ENCODE results near the gene WFIKKN1. TPM values are rescaled to one million over a fixed set of nuclear protein-coding genes. Genes with fewer than 3 reads are reported as not detected.

The WFIKKN1 gene
- total RNA-seq, 4 donors from 2014 or later, result 0.26 to 1.4 (median 0.76) TPM; not detected in 1

DNA sequence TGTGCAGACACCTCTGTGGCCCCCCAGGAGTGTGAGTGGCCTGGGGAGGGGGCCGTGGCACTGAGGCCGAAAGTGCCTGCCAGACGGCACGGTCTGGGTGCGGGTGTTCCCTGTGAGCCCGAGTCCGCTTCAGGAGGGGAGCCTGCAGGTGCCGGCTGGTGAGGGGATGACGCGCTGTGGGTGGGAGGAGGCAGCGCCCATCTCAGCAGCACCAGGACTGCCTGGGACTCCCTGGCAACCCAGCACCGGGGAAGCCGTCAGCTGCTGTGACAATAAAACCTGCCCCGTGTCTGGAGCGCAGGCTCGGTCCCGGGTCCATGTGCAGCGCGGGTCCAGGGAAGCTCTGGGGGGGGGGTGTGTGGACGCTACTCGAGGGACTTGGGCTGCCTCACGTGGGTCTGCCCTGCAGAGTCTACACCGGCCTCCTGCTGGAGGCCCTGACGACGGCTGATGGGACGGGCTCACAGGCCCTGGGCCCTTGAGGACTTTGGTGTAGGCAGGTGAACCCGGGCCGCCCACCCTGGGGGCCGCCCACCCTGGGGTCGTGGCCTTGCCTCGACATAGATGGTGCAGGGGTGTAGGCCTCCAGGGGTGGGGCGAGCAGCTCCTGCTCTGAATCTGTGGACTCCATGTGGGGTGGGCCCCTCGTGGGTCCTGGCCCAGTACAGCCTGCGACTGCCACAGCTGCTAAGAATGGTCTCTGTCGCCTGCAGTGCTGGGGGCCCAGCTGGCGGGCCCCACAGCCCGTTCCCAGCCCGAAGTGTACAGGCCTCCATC is 46.8 kb upstream of the WFIKKN1 start:
- intact Hi-C loops (cut with DNase I; ENCODE audit: low total_unique reads), result no loop called here
- TF ChIP-seq, protein P1, sequence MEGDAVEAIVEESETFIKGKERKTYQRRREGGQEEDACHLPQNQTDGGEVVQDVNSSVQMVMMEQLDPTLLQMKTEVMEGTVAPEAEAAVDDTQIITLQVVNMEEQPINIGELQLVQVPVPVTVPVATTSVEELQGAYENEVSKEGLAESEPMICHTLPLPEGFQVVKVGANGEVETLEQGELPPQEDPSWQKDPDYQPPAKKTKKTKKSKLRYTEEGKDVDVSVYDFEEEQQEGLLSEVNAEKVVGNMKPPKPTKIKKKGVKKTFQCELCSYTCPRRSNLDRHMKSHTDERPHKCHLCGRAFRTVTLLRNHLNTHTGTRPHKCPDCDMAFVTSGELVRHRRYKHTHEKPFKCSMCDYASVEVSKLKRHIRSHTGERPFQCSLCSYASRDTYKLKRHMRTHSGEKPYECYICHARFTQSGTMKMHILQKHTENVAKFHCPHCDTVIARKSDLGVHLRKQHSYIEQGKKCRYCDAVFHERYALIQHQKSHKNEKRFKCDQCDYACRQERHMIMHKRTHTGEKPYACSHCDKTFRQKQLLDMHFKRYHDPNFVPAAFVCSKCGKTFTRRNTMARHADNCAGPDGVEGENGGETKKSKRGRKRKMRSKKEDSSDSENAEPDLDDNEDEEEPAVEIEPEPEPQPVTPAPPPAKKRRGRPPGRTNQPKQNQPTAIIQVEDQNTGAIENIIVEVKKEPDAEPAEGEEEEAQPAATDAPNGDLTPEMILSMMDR (IDR thresholded peaks at IDR 0.05), result no peak
- TF ChIP-seq POLR2A (IDR thresholded peaks at IDR 0.05), result no peak
- Histone ChIP-seq H3K27ac (no peak overlapping the region), H3K4me1 (peaks cover 0 to 15% of the 10 kb centered on the region in 2 donors), H3K4me3 (no peak overlapping the region), H3K36me3 (no peaks in the 10 kb centered on the region), H3K27me3 (no peaks in the 10 kb centered on the region), H3K9me3 (no peaks in the 10 kb centered on the region)
- DNase-seq, result peak in 1 of 2 donors; percentile 23

DNA sequence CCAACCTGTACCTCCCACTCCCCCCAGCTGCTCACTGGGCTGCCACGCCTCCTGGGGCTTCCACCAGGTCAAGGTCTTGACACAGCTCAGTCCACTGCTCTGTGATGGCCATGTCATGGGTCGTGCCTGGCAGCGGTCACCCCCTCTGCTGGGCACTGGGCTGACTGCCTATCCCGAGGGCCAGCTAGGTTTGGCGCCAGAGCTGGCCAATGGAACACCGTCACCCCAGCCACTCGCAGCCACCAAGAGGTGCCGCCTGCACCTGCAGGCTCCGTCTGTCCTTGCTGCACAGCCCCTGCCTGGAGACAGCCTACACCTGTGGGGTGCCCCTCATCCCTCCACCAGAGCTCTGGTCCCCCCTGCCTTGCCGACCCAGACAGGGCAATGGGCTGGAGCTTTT is 45.4 kb upstream of the WFIKKN1 start:
- no peaks in the 10 kb centered on the region for H3K9me3 ChIP-seq
- peak in 1 of 2 donors; percentile 22 for DNase-seq
- H3K4me1 ChIP-seq, result peaks cover 0 to 15% of the 10 kb centered on the region in 2 donors
- H3K27ac ChIP-seq, result no peak overlapping the region
- H3K27me3 ChIP-seq, result no peaks in the 10 kb centered on the region
- no peak for TF ChIP-seq POLR2A (IDR thresholded peaks at IDR 0.05)
- TF ChIP-seq, protein P1 (IDR thresholded peaks at IDR 0.05), result no peak
- H3K4me3 ChIP-seq, result no peak overlapping the region
- H3K36me3 ChIP-seq, result no peaks in the 10 kb centered on the region
- intact Hi-C loops (cut with DNase I; ENCODE audit: low total_unique reads), result no loop called here

DNA sequence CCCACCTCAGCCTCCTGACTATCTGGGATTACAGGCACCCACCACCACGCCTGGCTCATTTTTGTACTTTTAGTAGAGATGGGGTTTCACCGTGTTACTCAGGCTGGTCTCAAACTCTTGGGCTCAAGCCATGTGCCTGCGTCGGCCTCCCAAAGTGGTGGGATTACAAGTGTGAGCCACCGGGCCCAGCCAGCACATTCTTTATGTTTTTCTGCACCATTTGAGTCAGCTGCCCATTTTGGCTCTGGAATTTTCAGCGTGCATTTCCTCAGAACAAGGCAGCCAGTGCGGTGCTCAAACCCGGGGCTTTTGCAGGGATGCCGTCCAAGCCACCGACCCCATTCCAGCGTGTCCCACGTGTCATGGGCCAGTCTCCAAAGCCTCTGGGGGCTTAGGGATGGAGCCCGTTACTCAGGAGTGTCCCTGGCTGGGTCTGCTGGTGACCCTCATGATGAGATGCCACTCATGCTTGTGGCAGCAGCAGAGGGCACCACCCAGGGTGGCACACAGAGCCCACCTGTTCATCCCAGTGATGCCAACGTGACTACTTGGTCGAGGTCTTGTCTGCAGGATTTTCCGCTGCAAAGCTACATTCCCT is 44.6 kb upstream of the WFIKKN1 start:
- Histone ChIP-seq H3K4me3 (no peak overlapping the region), H3K36me3 (no peaks in the 10 kb centered on the region), H3K9me3 (no peaks in the 10 kb centered on the region), H3K4me1 (peaks cover 0 to 18% of the 10 kb centered on the region in 2 donors), H3K27me3 (no peaks in the 10 kb centered on the region), H3K27ac (no peak overlapping the region)
- TF ChIP-seq, protein P1 (IDR thresholded peaks at IDR 0.05), result no peak
- TF ChIP-seq POLR2A (IDR thresholded peaks at IDR 0.05), result no peak
- intact Hi-C loops (cut with DNase I; ENCODE audit: low total_unique reads), result no loop called here
- peak in 1 of 2 donors; percentile 14 for DNase-seq

DNA sequence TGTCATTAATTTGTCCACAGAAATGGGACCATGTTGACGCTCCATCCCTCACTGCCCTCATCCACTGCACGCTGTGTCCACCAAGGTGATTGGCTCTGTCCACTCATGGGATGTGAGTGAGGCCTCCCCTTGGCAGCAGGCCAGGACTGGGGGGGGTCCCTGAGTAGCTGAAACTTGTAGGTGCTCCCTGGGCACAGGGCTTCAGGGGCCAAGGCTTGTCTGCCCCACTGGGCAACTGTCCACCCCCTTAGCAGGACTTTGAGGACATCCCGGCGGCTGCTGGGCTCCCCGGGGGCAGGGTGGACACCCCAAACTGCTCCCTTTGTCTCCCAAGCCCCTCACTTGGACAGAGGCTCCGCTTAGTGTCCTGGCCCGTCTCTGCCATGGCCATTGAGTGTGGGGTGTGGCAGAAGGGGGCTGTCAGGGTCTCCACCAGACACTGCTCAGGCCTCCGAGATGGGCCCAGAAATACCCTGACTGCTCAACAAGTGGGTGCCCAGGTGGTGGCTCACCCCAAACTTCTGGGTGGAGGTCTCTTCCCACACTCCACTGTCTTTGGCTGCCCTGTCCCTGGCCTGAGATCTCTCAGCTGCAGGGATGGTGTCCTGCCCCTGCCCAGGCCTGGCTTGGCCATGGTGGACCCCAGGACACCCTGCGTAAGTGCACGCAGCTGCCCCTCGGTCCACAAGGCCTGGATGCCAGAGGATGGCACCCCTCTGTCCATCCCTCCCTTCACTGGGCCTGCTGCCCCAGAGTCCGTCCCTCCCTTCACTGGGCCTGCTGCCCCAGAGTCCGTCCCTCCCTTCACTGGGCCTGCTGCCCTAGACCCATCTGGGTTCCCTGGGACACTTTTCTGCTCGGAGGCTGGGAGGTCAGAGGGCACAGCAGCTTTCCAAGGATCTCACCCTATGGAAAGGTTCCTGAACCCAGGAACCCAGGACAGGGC is 43.9 kb upstream of the WFIKKN1 start:
- Histone ChIP-seq H3K27ac (no peak overlapping the region), H3K27me3 (no peaks in the 10 kb centered on the region), H3K4me3 (no peak overlapping the region), H3K9me3 (no peaks in the 10 kb centered on the region), H3K4me1 (peaks cover 0 to 21% of the 10 kb centered on the region in 2 donors), H3K36me3 (no peaks in the 10 kb centered on the region)
- no peak for TF ChIP-seq POLR2A (IDR thresholded peaks at IDR 0.05)
- TF ChIP-seq, protein P1 (IDR thresholded peaks at IDR 0.05), result no peak
- DNase-seq, result peak in 1 of 2 donors; percentile 38
- intact Hi-C loops (cut with DNase I; ENCODE audit: low total_unique reads), result no loop called here
